Subcutaneous adipose tissue (tissue), 4 donors: ENCODE results near the gene ZNF213. TPM values are rescaled to one million over a fixed set of nuclear protein-coding genes. Genes with fewer than 3 reads are reported as not detected.

Experiments
- CTCF ChIP-seq: fragments of 450-650 bp; IDR thresholded peaks from one replicate; pipeline ENCODE4 v1.5.1; 2016; ENCODE audit warnings: low read depth, mild to moderate bottlenecking, control low read depth, antibody characterized with exemption, moderate library complexity
- total RNA-seq, 4 donors: library from RNA; depleted of rRNA; stranded (reverse); fragments of >200 nt; gene quantifications; one replicate each; pipeline ENCODE4 v1.1.0, GENCODE V29; 2016

The ZNF213 gene
- total RNA-seq, 4 donors from 2014 or later = 1.1 to 13.4 (median 5.0) TPM

GRCh38 chr16:3101841-3102470 is 32.9 kb upstream of the ZNF213 start:
- no peak for TF ChIP-seq CTCF

- TF ChIP-seq CTCF = no peak
These were observed 28.5 kb upstream of the ZNF213 start for GRCh38 chr16:3106205-3106928.

- no peak for TF ChIP-seq CTCF
These were observed 22.6 kb upstream of the ZNF213 start, which contains the start of gene ZNF205 for GRCh38 chr16:3112058-3112880. Gene ZNF205, plus strand, starts transcription at chr16:3112586. Its CDS starts 845 bp downstream, at chr16:3113431.

- no peak for TF ChIP-seq CTCF
These were observed 21.8 kb upstream of the ZNF213 start for GRCh38 chr16:3112881-3113574.

GRCh38 chr16:3113765-3114479 is 20.9 kb upstream of the ZNF213 start:
- no peak for TF ChIP-seq CTCF

GRCh38 chr16:3115003-3115402 is 19.8 kb upstream of the ZNF213 start:
- TF ChIP-seq CTCF = no peak
